T1000 (cell line): ENCODE measurements around the gene RPL7L1.
"Not testable (repeated sequence)": the region's sequence is repeated elsewhere in the genome, so short reads cannot be mapped to it uniquely, and the experiment has no call there.

Experiments used
- DNase-seq: peaks from one replicate; lab custom pipeline; 2025; ENCODE audit warnings: mixed read lengths; lab: John Stamatoyannopoulos, UW

Gene RPL7L1

GRCh38 chr6:42891199-42891722, 11.8 kb downstream of the RPL7L1 start:
- DNase-seq, result no peak

- not testable (repeated sequence) for DNase-seq
Measured at GRCh38 chr6:42894041-42894828, 14.8 kb downstream of the RPL7L1 start.

GRCh38 chr6:42896178-42896719, 16.8 kb downstream of the RPL7L1 start:
- DNase-seq, result no peak

- peak; percentile 63 for DNase-seq
Measured at GRCh38 chr6:42898891-42899361, 19.5 kb downstream of the RPL7L1 start.

DNA sequence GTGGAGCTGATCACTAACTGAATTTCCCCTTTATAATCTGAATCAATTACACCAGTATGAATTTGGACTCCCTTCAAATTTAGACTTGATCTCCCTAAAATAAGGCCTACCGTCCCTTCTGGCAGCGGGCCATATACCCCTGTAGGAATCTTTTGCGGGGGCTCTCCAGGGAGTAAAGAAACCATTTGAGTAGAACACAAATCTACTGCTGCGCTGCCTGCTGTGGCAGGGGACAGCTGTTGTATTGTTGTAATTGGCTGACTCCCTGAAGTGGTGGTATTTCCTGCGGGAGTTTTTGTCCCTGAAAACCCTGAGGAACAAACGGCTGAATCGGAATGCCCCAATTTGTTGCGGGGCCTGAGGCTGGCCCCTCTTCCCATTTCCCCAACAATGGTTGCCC, 20.5 kb downstream of the RPL7L1 start:
- DNase-seq, result no peak

DNA sequence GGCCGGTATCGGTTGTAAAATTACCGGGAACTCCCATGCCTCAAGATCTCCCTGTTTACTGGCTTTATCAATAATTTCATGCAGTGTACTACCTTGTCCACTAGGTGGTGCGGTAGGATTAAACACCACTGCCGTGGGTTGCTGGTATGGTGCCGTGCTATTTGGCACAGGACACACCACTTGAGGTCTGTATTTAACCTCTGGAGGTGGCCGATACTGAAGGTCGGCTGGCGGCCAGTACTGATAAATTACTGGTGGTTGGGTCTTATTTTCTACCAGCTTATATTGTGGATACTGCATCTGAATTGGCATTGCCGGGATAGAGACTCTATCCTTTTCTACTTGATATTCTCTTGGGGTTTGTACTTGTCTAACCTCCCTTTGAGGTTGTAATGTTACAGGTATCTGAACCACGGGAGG, 22.1 kb downstream of the RPL7L1 start:
- peak; percentile 74 for DNase-seq

DNA sequence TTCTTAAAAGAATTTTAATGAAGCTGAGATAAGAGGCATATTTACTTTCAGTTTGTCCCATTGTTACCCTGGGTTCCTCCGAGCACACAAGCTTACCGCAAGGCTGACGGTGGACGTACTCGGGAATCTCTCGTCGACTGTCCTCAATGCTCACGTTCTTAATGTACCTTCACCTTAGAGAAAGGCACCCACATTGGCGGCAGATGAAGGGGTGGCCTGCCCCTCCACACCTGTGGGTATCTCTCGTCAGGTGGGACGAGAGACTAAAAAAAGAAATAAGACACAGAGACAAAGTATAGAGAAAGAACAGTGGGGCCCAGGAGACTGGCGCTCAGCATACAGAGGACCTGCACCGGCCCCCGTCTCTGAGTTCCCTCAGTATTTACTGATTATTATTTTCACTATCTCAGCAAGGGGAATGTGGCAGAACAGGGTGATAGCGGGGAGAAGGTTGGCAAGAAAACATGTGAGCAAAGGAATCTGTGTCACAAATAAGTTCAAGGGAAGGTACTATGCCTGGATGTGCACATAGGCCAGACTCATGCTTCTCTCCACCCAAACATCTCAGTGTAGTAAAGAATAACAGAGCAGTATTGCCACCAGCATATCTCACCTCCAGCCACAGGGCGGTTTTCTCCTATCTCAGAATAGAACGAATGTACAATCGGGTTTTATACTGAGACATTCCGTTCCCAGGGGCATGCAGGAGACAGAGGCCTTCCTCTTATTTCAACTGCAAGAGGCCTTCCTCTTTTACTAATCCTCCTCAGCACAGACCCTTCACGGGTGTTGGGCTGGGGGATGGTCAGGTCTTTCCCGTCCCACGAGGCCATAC, 23.2 kb downstream of the RPL7L1 start:
- DNase-seq, result not testable (repeated sequence)

- DNase-seq, result no peak
Measured at GRCh38 chr6:42904467-42904866, 25.1 kb downstream of the RPL7L1 start.

GRCh38 chr6:42907336-42907735, 27.9 kb downstream of the RPL7L1 start:
- DNase-seq, result no peak

DNA sequence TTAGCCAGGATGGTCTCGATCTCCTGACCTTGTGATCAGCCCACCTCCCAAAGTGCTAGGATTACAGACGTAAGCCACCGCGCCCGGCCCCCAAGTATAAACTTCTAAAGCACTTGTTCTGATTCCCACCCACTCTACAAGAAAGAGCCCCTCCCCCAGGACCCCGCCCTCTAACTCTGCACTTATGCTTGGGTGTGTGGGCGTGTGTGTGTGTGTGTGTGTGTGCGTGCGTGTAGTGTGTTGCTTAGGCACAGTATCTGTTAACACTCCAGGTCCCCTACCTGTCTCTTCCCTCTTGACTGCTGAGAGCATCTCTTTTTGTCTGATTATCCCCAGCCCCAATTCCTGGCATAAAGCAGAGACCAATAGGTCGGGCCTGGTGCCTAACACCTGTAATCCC, 30.4 kb downstream of the RPL7L1 start:
- DNase-seq, result no peak

GRCh38 chr6:42911171-42912021, 32.0 kb downstream of the RPL7L1 start:
- DNase-seq, result no peak

GRCh38 chr6:42914546-42914945, 35.1 kb downstream of the RPL7L1 start:
- DNase-seq, result no peak

- DNase-seq, result no peak
Measured at GRCh38 chr6:42915732-42916131, 36.3 kb downstream of the RPL7L1 start, which contains the start of gene PTCRA. TSS of gene PTCRA (plus strand) at chr6:42916053. CDS start at chr6:42916070, 17 bp downstream.

- no peak for DNase-seq
Measured at GRCh38 chr6:42916288-42916687, 36.9 kb downstream of the RPL7L1 start.

DNA sequence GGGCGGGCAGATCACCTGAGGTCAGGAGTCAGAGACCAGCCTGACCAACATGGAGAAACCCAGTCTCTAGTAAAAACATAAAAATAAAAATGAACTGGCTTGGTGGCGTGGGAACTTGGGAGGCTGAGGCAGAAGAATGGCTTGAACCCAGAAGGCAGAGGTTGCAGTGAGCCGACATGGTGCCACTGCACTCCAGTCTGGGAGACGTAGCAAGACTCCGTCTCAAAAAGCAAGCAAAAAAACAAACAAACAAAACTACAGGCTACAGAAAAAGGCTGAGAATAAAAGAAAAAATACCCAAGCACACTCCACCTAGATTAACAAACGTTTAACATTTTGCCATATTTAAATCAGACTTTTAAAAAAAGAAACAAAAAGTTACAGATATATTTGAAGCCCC, 42.4 kb downstream of the RPL7L1 start:
- no peak for DNase-seq

DNA sequence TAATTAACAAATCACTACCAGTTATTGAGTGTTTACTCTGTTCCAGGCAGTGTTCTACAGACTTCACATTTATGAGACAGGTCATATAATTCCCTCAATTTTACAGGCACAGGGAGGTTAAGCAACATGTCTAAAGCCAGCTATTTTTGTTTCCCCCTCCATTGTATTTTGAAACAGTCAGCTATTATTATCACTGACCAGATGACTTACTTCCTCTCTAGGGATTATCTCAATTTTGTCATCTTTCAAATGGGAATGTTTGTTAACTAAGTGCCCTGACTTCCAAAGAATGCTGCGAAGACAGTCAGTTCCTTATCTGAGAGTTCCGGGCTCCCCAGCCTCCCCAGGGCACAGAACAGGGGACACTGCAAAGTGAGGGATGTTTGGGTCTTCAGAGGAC, 44.2 kb downstream of the RPL7L1 start:
- no peak for DNase-seq

DNA sequence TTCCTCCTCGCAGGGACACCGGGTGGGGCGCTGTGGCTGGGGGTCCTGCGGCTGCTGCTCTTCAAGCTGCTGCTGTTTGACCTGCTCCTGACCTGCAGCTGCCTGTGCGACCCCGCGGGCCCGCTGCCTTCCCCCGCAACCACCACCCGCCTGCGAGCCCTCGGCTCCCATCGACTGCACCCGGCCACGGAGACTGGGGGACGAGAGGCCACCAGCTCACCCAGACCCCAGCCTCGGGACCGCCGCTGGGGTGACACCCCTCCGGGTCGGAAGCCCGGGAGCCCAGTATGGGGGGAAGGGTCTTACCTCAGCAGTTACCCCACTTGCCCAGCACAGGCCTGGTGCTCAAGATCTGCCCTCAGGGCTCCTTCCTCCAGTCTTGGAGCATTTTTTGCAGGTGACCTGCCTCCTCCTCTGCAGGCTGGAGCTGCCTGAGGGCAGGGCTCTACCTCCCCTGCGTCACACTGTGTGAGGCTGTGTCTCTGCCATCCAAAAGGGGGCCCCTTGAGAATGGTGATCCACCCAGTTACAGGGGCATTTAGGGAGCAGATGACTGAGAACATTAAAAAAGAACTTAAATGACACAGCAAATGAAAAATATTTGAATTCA, 45.9 kb downstream of the RPL7L1 start:
- no peak for DNase-seq

DNA sequence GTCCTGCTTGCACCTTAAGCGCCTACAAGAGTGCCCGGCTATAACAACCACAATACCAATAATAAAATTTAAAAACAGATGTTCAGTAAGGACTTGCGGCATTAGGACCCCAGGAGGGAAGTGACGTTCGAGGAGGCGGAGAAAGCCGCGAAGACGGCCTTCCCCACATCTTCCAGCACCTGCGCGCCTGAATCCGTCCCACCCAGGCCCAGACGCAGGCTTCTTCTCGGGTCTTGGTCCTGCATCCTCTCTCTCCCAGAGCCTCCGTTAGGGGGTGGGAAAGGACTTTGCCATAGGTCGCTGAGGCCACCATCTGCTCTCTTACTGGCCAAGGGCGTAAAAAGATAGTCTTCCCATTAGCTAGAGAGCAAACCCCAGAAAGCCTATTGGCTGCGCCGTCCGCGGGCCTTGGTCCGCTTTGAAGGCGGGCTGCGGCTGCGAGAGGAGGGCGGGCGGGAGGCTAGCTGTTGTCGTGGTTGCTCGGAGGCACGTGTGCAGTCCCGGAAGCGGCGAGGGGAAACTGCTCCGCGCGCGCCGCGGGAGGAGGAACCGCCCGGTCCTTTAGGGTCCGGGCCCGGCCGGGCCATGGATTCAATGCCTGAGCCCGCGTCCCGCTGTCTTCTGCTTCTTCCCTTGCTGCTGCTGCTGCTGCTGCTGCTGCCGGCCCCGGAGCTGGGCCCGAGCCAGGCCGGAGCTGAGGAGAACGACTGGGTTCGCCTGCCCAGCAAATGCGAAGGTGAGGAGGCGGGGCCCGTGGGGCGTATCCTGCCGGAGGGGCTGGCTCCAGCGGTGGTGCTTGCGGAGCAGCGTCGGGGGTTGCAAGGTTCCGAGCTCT, 49.8 kb downstream of the RPL7L1 start, which contains the start of gene CNPY3:
Gene CNPY3 (plus strand): TSS at position 495 of the 835 bp plus-strand sequence. CDS start 91 bp downstream, at position 586.
- DNase-seq, result peak; percentile 86

DNA sequence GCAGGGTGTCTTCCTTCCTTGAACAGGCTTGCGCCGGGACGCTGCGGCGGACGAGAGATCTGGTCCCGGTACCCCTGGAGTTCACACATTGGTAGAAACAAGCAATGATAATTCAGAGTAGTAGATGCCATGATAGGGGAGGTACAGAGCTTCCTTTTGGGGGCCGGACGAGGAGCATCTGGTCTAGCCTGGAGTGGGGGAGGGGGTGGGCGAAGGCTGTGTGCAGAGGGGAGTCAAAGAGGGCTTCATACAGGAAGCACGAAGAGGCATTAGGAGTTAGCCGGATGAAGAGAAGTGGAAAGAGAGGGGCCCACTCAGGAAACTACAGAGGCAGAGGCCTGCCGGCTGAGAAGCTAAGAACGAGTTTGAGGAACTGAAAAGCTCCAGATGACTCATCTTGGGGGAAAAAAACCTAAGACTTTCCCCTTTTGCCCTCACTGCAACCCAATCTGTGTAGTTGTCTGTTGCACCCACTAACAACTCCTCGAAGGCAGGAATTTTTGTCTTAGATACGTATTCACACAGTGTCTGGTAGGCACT, 50.5 kb downstream of the RPL7L1 start:
- peak; percentile 28 for DNase-seq

- DNase-seq, result no peak
Measured at GRCh38 chr6:42932412-42932811, 53.0 kb downstream of the RPL7L1 start.
